ENCODE results near the gene PBX3.
A peak's percentile ranks its signal among the peaks of the same experiment; 100 is the strongest.

PBX3 gene

DNA sequence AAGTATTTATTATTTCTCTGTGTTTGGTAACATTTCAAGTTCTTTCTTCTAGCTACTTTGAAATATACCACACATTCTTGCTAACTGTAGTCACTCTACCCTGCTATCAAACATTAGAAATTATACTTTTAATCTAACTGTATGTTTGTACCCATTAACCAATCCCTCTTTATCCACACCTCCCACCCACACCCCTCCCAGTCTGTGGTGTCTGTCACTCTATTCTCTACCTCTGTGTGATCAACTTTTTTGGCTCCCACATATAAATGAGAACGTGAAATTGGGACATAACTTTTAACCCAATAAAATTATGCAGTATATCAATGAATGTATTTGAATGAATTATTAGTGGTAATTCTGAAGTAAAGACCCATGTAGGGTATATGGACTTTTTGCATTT, 79.7 kb downstream of the PBX3 start:
- DNase-seq: no peak

DNA sequence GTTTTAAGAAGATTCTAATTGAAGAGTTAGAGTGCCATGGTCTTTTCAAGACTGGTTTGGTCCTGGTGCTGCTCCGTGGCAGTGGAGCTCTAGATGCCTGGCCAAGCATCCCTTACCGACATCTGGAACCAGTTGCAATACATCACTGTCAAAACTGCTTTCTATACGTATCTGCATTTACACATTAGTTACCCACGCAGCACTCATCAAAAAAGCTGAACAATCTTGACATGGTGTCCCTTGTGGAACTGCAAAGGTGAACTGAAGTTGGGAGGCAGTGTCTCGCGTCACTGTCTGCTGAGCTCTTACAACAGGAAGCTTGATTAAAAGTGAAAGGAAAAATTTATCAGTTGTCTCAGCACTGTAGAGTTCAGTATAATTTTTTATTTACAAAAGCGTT, 82.6 kb downstream of the PBX3 start:
- DNase-seq: peak; percentile 73

DNA sequence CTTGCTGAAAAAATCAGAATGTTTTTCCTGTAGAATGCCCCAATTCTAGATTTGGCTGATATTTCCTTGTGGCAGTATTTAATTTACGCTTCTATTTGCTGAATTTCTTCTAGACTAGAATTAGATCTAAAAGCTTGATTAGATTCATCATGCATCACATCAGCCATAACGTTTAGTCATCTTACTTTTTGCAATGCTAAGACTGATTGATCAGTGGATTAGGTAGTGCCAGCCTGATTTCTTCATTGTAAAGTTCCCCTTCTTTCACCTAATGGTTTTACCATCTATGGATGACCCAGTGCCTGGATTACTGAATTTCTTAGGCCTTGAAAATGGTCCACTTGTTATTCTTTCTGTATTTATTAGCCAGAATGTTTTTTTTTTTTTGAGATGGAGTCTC, 83.9 kb downstream of the PBX3 start:
- no peak for DNase-seq

DNA sequence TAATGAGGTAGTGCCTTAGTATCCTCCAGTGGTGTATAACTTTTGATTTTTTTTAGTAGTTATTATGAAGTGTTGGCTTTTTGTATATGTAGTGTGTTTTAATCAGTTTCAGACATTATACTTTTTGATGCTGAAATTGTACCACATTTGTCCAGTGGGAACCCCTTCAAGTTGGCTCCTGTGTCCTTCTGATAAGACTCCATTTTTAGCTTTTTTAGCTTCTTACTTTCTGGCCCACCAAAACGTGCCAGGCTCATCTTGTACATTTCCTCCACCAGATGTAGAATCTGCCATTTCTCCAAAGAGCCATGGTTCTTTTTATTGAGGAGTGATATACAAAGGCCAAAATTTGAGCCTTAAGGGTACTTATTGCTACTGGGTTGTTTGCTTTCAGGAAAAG, 84.4 kb downstream of the PBX3 start:
- DNase-seq: no peak

DNA sequence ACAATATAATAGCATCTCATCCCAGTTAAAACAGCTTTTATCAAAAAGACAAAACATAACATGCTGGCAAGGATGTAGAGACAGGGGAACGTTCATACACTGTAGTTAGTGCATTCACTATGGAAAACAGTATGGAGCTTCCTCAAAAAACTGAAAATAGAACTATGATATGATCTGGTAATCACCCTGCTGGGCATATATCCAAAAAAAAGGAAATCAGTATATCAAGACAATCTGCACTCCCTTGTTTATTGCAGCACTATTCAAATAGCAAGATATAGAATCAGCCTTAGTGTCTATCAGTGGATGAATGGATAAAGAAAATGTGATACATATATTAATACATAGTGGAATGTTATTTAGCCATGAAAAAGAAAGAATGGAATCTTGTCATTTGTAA, 88.5 kb downstream of the PBX3 start:
- DNase-seq: no peak

DNA sequence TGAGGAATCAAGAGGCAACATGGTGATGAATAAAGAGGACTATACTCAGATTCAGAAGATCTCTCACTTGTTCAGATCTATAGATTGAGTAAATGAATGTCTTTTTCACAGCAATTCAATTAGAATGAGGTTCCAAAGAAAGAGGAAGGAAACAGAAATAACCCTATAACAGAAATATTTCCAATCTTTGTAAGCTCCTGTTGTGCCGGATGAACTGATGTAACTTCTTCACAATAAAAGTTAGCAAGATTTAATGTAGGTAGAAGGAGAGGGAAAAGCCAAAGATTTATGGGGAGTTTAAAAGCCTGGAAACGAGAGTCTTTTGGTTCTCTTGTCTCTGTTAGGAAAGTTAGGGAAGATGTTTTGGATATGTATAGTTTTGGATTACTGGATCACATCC, 92.1 kb downstream of the PBX3 start:
- DNase-seq: no peak

DNA sequence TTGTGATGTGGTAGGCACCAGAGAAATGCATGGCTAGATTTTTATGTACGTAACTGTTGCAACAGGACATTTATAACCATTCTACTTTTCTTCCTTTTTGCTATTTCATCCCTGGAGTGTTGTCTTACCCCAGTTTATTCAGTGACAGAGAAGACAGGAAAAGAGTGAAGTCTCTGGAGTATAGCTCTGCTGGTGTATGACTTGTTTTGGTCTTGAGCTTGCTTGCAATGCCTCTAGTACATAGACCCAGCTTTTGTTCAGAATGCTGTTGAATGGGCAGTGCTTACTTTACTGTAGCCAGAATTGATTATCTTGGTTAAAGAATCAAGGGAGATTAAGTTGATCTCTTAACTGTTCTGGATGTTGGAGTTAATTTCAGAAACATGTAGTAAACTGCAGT, 94.3 kb downstream of the PBX3 start:
- no peak for DNase-seq

DNA sequence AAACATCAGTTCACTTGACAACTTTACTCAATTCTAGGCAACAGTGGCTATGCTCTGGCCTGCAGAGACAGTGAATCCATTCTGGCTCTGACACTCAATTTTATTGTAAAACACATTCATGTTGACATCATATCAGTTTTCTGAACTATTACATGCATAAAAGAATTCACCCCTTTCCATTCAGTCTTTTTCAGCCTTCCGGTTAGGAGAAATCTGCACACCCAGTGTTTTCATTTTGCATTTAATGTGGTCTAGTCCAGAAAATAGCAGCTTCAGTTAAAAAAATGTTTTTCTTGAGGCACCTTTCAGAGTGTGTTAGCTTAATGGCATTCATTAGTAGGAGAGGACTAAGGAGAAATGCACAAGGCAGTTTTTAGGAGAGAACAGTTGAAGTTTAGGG, 95.1 kb downstream of the PBX3 start:
- DNase-seq: no peak

DNA sequence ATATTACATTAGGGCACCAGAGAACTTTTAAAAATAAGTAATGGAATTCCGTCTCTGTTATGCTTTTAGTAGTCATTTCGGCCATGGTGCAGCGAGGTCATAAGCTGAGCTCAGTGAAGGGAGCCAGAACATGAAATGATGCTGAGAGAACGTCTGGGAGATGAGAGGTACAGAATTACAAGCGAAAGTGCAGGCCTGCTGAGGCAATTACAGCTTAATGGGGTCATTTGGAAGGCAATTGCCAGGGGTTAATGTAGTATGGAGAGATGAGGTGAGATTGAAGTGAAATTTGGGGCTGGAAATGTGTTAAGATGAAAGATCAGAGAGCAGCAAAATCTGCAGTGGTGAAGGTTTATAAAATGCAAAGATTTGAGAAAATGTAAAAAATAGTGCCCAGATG, 96.5 kb downstream of the PBX3 start:
- no peak for DNase-seq

DNA sequence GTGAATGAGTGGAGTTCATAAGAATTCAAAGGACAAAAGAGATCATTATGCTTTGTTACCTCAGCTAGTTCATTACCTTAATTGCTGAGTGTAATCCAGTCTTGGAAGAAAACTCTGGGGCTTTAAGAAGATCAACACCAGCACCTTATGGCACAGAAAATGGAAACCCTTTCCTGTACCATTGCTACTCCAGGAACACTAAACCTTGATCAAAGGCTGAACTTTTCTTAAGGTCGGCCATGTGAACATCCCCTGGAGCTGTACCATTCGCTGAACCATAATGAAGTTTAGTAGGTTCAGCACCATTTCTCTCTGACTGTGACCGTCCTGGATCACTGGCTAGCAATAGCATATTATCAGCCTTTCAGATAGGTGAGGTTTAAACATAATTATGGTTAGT, 97.4 kb downstream of the PBX3 start:
- no peak for DNase-seq

DNA sequence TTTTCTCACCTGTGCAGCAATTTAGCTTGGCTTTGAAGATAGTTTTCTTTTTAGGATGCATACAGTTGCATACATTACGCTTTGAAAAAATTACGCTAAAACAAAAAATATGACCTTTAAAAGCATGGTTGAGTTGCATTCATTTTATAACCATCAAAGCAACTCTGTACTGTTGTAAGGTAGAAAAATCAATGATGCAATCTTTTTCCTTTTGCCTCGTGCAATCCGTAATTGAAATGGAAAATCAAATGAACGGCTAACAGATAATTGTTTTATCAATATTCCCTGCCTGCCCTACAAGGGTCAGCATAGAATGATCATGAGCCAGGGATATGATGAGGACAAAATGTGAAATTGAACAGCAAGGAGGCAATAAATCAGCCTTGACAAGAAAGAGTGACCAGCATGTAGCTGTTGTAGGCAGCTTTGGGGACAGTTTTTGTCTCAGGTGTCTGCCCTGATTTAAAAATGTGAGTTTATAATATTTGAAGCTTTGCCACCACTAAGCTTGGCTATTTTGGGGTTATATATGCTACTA, 98.2 kb downstream of the PBX3 start:
- DNase-seq: no peak

DNA sequence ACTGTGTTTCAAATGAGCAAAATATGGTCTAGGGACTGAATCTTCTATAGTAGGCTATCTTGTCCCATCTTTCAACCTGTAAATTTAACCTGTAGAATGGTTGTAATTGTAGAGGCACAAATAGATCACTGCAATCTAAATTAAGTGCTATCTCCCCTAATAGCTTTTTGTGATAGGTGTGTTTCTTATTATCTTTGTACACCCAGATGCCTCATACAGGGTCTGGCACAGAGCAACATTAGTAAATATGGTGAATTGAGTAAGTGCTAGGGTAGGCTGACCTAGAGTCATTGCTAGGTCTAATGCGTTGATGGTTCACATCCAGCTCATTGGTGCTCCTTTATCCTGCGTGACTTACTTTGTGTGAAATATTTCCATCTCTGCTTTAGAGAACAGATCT, 100.6 kb downstream of the PBX3 start:
- no peak for DNase-seq

DNA sequence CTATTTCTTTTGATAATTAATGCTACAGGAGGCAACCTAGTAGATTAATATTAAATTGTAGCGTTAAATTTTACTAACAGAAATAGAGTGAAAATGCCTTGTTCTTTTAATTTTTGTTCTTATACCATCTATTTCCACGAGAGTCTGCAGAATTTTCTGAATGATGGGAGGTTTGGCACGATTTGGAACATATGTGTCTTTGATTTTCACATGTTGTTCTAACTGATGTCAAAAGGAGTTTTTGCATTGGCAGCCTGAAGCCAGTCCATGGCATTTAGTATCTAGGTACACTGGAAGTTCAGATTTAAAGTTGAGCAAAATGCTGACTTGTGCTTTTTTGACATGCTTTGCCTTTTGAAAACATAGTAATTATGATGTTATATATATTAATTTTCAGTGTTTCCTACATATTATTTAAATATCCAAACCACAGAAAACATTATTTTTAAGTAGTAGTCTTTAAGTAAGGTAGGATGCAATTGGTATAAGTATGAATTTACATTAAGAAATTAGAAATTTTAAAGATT, 103.0 kb downstream of the PBX3 start:
- no peak for DNase-seq

DNA sequence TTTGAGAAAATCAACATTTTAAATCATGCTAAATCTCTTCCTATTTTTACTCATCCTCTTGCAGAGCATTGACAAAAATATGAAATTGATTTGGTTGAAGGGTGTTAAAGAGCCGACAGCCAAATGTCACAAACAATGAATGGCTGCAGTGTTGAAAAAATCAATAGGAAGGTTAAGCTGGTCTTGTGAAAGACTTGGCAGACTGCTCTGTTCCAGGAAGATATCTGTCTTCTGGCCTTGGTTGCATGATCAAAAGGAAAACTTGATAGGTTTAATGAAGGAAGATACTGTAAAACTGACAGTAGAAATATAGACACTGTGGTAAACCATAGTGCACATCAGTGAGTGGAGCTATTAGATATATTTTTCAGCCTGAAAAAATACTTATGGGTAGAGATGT, 103.6 kb downstream of the PBX3 start:
- no peak for DNase-seq

DNA sequence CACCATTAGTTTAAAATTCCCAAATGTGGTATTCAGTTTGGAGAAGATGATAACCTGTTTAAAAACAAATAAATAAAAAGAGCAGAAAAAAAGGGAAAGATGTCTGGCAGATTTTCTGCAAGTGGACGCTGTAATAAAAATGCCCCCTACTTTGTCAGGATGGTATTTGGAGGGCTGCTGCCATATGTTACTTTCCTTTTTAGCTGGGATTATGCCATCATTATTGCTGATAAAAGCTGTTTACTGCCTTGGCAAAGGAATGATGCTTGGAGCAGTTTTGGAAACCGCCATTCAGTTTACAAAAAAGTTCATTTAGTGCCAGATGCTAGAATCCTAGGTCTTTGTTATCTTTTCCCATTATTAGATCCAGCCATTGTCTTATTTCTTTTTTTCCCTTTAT, 104.8 kb downstream of the PBX3 start:
- no peak for DNase-seq

DNA sequence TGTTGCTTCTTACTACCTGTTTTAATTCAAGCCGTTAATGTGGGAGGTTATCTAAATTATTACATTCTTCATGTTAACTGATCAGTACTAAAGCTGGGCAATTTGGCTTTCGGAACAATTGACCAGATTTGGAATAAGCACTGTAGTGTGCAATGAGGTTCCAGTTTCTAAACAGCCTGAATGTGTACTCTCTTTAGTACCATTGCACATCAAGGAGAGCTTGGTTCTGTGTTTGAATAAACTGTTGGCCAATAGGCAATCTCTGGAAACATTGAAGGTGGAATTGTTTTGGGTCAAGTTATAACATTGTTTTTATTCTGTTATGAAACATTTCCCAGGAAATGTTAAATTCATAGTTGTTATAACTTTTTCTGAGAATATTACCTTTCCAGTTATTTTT, 105.2 kb downstream of the PBX3 start:
- DNase-seq: no peak

DNA sequence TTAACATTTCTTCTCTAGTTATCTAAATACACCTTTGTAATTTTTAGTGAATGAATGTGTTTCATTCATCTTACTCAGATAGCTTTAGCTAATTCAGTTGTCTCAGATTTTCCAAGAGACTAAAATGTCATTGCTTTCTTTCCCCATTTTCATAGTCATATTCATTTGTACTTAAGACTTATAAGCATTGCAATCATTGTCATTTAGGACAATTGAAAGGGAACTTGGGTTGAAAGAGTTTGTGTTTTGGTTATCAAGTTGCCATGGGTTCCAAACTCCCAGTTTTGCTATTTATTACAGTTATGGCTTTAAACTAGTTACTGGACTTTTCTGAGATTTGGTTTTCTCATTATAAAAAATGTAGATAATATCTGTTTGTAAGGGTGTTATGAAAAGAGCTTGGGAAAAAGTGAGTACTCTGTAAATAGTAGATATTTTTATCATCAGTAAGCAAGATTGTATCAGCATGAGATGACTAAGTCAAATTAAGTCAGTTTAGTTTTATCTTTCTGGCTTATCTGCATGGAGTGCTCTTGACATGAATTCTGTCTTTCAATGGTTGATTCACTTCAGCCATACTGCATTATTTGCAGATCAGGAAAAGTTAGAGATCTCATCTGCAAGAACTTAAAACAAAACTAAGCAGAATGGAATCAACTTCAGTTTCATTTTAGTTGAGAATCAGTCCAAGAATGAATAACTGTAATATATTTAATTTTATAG, 107.5 kb downstream of the PBX3 start:
- DNase-seq: no peak

DNA sequence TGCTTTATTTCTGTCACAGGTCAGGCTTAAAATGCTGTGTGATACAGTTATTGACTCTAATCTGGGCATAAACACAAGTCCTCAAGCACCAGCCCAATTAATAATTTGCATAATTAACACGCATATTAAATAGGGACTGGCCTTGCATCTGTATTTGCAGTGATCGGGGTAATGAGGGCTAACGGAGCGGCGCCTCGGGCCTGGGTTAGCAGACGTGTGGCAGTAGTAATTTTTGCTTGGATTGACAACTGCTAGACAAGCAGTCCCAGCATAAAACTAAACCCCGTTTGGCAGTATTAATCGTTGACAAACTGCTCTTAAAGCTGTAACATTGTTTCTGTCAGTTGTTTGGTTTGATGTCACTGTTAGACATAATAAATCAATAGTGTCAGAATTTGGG, 109.2 kb downstream of the PBX3 start:
- DNase-seq: no peak

DNA sequence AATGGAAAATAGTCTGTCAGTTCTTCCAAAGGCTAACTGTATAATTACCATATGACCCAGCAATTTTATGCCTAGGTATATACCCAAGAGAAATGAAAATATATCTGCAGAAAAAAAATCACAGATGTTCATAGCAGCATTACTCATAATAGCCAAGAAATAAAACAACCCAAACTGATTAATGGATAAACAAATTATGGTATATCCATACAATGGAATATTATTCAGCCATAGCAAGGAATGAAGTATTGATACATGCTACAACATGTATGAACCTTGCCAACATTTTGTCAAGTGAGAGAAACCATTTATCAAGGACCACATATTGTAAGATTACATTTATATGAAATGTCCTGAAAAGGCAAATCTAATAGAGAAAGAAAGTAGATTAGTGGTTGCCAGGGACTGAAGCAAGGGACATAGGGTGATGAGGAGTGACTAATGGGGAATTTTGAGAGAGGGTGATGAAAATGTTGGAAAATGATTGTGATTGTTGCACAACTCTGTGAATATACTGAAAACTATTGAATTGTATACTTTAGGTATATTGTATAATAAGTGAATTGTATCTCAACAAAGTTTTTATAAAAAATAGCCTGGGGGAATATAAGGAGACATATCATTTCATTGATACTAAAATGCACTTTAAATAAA, 114.4 kb downstream of the PBX3 start:
- no peak for DNase-seq

DNA sequence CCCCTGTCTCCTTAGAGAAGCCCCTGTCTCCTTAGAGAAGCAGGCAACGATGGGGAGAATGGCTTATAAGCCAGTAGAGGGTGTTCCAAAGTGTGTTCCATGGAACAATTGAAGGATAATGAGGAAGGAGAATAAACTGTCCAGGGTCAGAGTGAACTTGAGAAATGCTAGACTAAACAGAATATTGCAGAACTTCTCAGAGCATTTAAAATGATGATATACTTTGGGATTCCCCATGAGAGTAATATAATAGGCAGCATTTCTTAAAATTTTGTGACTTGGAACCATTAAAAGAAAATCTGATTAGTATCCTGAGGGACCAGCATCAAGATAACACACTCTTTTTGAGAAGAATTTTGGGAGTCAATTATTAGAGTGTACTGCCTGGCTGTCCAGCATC, 116.8 kb downstream of the PBX3 start:
- DNase-seq: no peak

DNA sequence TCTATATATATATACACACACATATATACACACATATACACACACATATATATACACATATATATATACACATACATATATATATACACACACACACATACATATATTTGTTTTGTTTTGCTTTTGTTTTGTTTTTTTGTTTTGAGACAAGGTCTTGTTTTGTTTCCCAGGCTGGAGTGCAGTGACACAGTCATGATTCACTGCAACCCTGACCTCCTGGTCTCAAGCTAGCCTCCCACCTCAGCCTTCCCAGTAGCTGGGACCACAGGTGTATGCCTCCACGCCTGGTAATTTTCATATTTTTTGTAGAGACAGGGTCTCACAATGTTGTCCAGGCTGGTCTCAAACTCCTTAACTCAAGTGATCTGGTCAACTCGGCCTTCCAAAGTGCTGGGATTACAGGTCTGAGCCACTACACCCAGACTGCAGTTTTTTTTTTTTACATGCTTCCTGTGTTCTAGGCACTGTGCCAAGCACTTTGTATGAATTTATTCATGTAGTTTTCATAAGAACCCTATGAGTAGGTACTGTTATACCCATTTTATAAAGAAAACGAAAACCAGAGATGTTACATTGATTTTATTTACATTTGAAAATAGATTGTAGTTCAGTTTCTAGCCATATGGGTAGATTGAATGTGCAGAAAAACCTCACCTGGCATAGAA, 120.7 kb downstream of the PBX3 start:
- no peak for DNase-seq

DNA sequence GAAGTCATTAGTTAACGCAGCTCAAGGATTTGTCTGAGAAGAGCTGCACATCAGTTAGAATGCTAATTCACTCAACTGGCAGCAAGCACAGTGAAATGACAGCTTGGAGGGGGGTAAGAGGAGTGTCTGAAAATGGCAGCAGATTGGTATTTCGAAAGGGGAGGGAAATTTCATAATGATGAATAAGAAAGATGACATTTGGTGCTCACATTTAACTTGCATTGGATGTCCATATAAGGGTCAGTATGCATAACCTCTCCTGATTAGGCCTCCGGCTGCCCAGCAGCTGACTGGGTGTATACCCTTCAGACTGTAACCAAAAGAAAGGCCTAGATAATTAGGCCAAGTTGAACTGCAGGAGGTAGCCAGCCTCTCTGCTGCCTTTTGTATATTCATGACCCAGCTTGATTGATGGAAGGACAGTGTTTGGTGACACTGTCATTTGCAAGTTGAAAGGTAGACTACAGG, 131.0 kb downstream of the PBX3 start:
- no peak for DNase-seq

DNA sequence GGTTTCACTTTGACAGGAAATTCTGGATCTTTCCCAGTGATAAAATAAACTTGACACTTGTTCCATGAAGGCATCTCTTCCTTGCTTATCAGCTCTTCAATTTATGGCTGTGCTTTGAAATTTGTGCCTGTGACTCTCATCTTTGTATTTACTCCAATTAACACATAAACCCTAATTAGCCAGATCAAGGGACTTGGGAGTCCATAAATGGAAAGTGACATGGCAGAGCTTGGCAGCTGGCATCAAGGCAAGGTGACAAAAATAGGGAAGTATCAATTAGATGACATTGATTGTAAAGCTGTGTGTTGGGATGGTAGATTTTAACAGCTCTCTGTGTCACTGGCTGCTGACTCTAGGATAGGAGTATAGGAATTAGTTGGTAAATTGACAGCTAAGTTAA, 133.9 kb downstream of the PBX3 start:
- no peak for DNase-seq

Measured in CD4-positive, alpha-beta T cell treated with Interleukin-12 subunit alpha and Interleukin-12 subunit beta, for 1 hour (primary cell).